HG03103 (cell line): ENCODE data around the gene B4GALT6.

Experiments used
- ATAC-seq: cut with Tn5 transposase; IDR thresholded peaks from one replicate; pipeline ENCODE4 v1.9.1; 2021; ENCODE audit warnings: low read depth; ENCODE audit not compliant: unreplicated experiment

Gene B4GALT6

DNA sequence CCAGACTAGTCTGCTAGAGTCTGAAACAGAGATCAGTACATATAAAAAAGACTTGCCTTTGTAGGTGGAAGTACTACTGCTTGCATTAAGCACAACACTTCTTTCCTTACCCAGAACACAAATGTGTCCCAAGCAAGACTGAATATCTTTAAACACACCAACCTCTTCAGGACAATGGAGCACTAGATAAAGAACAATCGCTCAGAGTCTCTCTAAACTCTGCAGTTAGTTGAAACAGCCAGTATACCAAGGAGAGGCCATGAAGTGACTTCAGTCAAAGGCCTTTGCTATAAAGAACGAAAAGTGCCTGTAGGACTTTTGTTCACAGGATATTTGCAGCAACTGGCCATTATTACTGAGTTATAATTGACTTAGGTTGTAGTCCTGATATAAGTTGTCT, 9.9 kb upstream of the B4GALT6 start:
- ATAC-seq = no peak

- ATAC-seq = no peak
These were observed 4.2 kb upstream of the B4GALT6 start for GRCh38 chr18:31688606-31689005.

GRCh38 chr18:31686986-31687928, 2.9 kb upstream of the B4GALT6 start:
- no peak for ATAC-seq

- ATAC-seq = no peak
These were observed 2.2 kb upstream of the B4GALT6 start for GRCh38 chr18:31686572-31686971.

DNA sequence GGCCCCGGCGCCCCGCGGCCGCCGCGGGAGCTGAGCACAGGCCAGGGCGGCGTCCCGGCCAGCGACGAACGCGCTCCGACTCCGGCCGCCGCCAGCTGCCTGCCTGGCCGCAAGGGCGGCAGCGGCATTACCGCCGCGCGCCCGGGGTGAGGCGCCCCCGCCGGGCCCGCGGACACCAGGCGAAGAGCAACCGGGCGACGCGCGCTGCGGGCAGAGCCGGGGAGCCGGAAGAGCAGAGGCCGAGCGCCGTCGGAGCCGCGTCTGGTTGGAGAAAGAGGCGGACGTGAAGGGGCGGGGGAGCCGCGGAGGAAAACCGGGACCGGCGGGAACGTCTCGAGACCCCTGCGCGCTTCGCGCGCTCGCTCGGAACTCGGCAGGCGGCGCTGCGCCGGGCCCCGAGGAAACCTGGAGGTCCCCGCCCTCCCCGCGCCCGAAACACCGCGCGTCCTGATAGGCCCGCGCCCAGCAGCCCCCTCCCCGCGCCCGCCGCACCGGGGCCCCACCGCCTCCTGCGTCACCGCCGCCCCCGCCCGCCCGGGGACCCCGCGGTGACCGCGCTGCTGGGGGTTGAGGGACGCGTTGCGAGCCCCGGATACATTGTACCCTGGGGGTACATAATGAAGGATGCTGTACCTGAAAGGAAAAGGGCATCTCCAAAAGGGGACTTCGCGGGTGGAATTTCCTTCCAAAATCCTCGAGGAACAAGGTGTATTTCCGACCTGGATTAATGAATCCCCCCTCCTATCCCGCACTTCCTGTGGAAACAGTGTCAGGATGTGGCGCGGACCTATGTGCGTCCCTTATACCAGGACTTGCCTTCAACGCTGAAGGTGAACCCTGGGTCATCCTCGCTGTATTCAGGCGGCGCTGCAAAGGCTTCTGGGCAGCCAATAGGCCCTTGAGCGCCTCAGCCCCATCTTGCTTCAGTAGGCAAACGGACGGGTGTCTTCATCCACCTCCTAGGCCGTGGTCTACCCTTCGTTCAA, 1.0 kb upstream of the B4GALT6 start:
- ATAC-seq = peak; percentile 57

DNA sequence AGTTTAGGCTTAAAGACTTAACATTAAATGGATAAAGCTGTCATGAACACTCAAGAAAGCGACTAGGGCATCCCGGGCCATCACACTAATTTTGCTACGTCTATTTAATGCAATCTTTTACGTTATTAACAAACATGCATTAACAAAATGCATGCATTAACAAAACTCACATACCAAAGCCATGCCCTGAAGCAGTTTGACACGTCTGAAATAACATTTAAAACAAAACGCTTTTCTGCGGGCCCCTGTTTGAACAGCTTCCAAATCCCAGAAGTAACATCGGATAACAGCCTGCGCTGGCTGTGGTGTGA, 458 bp downstream of the B4GALT6 start:
- no peak for ATAC-seq

GRCh38 chr18:31683106-31683505, 1.3 kb downstream of the B4GALT6 start:
- ATAC-seq = no peak

DNA sequence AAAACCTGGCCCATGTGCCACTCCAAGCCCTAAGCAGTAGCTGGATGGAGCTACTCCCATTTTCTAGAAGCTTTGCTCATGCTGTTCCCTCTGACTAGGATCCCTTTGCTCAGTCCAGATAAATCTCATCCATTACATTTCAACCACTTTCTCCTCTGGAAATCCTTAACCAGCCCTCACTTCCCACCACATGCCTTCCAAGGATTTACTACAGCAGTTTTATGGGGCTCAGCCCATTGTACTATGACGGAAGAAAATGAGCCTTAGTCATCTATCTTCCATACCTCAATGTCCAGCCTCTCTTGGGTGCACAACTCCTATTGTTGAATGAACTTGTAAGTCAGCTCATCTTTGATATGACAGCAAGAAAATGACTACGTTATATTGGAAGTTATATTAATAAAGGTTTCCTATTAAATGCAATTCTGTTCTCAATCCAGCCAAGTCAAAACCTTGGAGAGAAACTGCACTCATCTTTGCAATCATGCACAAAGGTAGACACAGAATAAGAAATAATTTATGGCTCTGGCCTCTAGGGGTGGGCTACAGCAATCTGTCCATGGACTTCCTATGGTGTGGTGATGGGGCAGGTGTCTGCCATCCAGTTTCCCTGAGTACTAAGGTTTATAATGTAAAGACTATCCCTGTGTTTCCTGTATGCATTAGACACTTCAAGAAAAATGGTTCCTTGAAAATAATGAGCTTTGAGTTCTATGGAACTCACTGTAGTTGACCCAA, 3.4 kb downstream of the B4GALT6 start:
- ATAC-seq = no peak

DNA sequence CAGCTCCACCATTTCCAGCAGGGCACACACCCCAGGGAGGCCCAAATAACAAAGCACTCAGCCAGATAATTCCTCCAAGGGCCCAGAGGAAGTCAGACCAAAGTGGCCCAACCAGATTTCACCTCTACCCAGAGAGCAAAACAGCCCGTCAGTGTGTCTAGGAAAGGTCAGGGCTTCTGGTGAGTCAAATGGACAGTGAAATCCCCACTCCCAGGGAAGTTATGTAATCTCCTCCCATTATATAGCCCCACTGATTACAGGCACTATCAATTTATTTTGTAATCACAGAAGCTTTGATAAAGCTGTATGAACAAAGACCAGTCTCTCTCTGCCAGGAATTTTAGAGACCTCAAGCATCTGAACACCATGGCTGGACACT, 4.0 kb downstream of the B4GALT6 start:
- no peak for ATAC-seq

- no peak for ATAC-seq
These were observed 4.5 kb downstream of the B4GALT6 start for GRCh38 chr18:31679791-31680432.

GRCh38 chr18:31679133-31679742, 5.1 kb downstream of the B4GALT6 start:
- ATAC-seq = no peak

DNA sequence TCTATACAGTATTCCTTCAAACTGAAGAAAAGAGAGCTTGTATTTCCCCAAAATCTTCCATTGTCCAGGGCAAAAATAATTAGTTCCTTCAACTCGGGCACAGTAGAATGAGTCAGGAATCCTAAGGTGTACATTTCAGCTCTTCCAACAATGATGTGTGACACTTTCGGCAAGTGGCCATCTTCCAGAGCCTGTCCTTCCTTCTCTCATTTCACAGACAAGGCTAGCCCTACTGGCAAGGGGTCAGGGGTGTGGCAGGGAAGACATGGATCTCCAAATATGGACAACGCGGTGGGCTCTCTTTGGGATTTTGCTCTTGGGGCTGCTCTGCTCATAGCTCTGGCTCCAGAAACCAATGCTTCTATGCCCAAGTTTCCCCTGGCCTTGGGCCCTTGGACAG, 6.0 kb downstream of the B4GALT6 start:
- ATAC-seq = no peak

DNA sequence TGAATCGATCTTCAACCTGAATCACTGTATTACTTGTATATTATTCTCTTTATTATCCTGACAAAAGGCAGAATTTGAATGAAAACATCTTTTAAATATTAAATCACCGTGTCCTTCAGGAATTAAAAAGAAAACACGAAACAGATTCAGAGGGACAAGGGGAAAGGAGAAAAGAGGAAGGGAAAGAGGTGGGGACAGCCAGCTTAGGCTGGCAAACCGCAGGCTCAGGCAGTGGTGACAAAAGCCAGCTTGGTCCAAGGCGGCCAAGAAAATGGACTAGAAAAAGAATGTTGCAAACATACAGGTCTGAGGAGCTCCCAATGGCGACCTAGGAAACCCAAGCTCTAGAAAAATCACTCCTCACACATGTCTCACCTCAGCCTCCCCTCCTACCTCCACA, 6.8 kb downstream of the B4GALT6 start:
- no peak for ATAC-seq

GRCh38 chr18:31675404-31675803, 9.0 kb downstream of the B4GALT6 start:
- no peak for ATAC-seq

GRCh38 chr18:31672628-31673135, 11.7 kb downstream of the B4GALT6 start:
- ATAC-seq = no peak

- no peak for ATAC-seq
These were observed 12.4 kb downstream of the B4GALT6 start for GRCh38 chr18:31671951-31672350.

DNA sequence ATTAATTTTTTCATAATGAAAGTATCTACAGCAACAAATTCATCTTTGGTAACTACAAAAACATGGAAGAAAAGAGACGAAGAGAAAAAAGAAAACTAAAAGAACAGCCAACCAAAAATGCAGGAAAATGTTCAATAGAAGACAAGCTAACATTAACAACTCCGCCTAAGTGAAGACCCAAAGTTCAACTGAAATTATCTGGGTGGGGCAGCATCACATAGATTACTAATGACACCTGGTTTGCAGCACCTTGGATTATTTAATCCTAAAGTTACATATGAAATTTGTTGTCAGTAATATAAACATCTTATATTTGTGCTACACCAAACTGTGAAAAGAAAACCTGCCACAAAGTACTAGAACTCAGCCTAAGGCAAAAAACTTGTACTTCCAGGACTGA, 14.8 kb downstream of the B4GALT6 start:
- ATAC-seq = no peak

DNA sequence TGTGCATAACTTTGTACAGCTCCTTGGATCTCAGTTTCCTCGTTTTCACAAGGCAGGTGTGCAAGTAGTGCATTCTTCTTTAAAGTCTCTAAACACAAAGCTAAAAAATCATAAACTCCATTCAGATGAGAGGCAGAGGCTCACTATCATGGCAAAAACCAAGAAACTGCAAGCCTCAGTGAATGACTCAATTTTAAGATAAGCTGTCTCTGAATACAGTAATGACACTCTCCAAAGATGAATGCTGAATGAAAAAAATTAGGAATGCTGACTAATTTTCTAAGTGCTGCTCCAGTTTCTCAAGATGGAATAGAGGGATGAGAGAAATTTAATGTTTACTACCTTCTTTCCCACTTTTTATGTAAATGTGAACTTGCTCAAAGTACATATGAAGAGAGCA, 17.2 kb downstream of the B4GALT6 start:
- ATAC-seq = no peak

DNA sequence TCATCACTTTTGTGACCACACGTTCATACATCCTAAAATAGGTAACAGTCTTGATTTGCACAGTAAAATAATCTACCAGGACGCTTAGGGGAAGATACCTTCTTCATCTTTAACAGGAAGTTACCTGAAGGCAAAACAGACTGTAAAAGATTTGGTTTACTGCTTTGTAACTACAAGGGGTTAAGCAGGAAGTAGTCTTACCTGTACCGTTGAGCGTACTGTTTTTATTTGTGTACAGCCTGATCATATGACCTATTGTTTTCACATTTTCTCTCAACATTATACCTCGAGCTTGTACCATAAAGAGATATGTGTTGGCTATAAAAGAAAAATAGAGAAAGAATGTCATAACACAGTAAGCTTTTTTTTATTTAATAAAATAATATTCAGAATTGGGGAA, 18.3 kb downstream of the B4GALT6 start:
- ATAC-seq = no peak

DNA sequence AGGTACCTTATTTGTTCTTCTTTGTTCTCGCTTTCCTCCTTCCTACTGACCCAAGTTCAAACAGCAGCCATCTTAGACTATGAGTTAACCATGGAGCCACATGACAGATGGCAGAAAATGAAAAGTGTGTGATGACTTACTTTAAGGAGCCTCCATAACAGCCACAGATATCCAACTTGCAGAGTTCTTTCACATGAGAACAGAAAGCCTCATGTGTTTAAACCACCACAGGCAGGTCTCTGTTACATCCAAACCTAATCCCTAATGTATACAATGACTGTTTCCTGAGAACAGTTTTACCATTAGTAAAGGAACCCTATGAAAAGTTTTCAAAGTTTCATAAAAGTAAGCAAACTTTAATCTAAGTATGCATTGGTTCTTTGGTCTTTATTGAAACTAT, 20.3 kb downstream of the B4GALT6 start:
- no peak for ATAC-seq
